GM23338 (cell line): ENCODE data around the gene PTBP3.

Source experiments
- CREB1 ChIP-seq: fragments of 250-450 bp; sonication (Bioruptor Pico); IDR thresholded peaks from 2 replicates; pipeline ENCODE4 v1.5.0; 2020; ENCODE audit warnings: low read depth, mild to moderate bottlenecking, moderate library complexity
- ETS1 ChIP-seq: IDR thresholded peaks from 2 replicates; pipeline ENCODE4 v1.6.1; 2016; ENCODE audit warnings: antibody characterized with exemption
- EZH2 ChIP-seq: fragments of 200-600 bp; sonication (generic); IDR thresholded peaks from one replicate; pipeline ENCODE4 v1.8.0; 2017; ENCODE audit warnings: antibody characterized with exemption, mild to moderate bottlenecking, low read depth; ENCODE audit not compliant: unreplicated experiment
- EZH2phosphoT487 ChIP-seq: fragments of 200-600 bp; sonication (generic); IDR thresholded peaks from one replicate; pipeline ENCODE4 v1.8.1; 2018; ENCODE audit warnings: antibody characterized with exemption; ENCODE audit not compliant: unreplicated experiment
- JUNB ChIP-seq: IDR thresholded peaks from one replicate; pipeline ENCODE4 v1.6.1; 2016; ENCODE audit warnings: antibody characterized with exemption; ENCODE audit not compliant: unreplicated experiment
- NANOG ChIP-seq: IDR thresholded peaks from 2 replicates; pipeline ENCODE4 v1.6.1; 2016; ENCODE audit warnings: antibody characterized with exemption, borderline replicate concordance
- POLR2AphosphoS5 ChIP-seq: IDR thresholded peaks from 2 replicates; pipeline ENCODE4 v1.6.1; 2016; ENCODE audit warnings: antibody characterized with exemption, low read depth
- REST ChIP-seq: IDR thresholded peaks from one replicate; pipeline ENCODE4 v1.6.1; 2018; ENCODE audit warnings: antibody characterized with exemption; ENCODE audit not compliant: unreplicated experiment
- STAT1 ChIP-seq: IDR thresholded peaks from one replicate; pipeline ENCODE4 v1.6.1; 2016; ENCODE audit warnings: antibody characterized with exemption; ENCODE audit not compliant: unreplicated experiment
- ZNF114 ChIP-seq: fragments of 250-450 bp; sonication (Bioruptor Pico); IDR thresholded peaks from 2 replicates; pipeline ENCODE4 v1.5.0; 2020; ENCODE audit warnings: mild to moderate bottlenecking, moderate library complexity
- ZNF331 ChIP-seq: fragments of 250-450 bp; sonication (Bioruptor Pico); IDR thresholded peaks from 2 replicates; pipeline ENCODE4 v1.5.0; 2020; ENCODE audit warnings: low read depth, mild to moderate bottlenecking, moderate library complexity
- TF ChIP-seq, protein P1 (sequence below), 2 experiments: fragments of 200-600 bp in 1 of 2; sonication (generic) in 1 of 2; conservative IDR thresholded peaks; 2 replicates each; pipeline versions ENCODE4 v1.5.1 to v1.6.1; 2016 to 2017; ENCODE audit warnings: antibody characterized with exemption in 2 of 2, low read depth in 2 of 2, mild to moderate bottlenecking in 2 of 2, moderate library complexity in 1 of 2

- TF ChIP-seq, protein P1, sequence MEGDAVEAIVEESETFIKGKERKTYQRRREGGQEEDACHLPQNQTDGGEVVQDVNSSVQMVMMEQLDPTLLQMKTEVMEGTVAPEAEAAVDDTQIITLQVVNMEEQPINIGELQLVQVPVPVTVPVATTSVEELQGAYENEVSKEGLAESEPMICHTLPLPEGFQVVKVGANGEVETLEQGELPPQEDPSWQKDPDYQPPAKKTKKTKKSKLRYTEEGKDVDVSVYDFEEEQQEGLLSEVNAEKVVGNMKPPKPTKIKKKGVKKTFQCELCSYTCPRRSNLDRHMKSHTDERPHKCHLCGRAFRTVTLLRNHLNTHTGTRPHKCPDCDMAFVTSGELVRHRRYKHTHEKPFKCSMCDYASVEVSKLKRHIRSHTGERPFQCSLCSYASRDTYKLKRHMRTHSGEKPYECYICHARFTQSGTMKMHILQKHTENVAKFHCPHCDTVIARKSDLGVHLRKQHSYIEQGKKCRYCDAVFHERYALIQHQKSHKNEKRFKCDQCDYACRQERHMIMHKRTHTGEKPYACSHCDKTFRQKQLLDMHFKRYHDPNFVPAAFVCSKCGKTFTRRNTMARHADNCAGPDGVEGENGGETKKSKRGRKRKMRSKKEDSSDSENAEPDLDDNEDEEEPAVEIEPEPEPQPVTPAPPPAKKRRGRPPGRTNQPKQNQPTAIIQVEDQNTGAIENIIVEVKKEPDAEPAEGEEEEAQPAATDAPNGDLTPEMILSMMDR (conservative IDR thresholded peaks at IDR 0.05; ENCODE audit: low read depth in 2 of 2) = no peak
- TF ChIP-seq EZH2phosphoT487 (no peak), EZH2 (no peak), POLR2AphosphoS5 (no peak), JUNB (no peak), CREB1 (CRISPR knock-in tag) (no peak), REST (no peak), ETS1 (no peak), STAT1 (no peak), NANOG (no peak), ZNF114 (CRISPR knock-in tag) (no peak), ZNF331 (CRISPR knock-in tag) (no peak)
These were observed 10.6 kb downstream of the PTBP3 start for GRCh38 chr9:112322701-112323377.
